Mucosa of descending colon (tissue), 3 donors: ENCODE results near the gene OR52I1. TPM values are rescaled to one million over a fixed set of nuclear protein-coding genes. Genes with fewer than 3 reads are reported as not detected.
A peak's percentile ranks its signal among the peaks of the same experiment; 100 is the strongest.

ENCODE experiments used
- ATAC-seq: fragments of 200-7000 bp; cut with Tn5 transposase; one replicate; pipeline ENCODE4 v1.9.1; 2020; ENCODE audit warnings: mild to moderate bottlenecking, moderate library complexity
- DNase-seq, 3 donors: peaks; one replicate each; pipeline ENCODE4 v3.0.0-alpha.2; 2020
- H3K36me3 ChIP-seq: fragments of 200-600 bp; one replicate; pipeline ENCODE4 v1.8.0; 2021; ENCODE audit warnings: low read depth, mild to moderate bottlenecking
- H3K4me1 ChIP-seq: fragments of 200-600 bp; one replicate; pipeline ENCODE4 v1.8.0; 2021; ENCODE audit warnings: low read depth, mild to moderate bottlenecking
- H3K4me3 ChIP-seq: fragments of 200-600 bp; one replicate; pipeline ENCODE4 v1.8.0; 2021; ENCODE audit warnings: mild to moderate bottlenecking
- H3K9me3 ChIP-seq: fragments of 200-600 bp; one replicate; pipeline ENCODE4 v1.8.0; 2021; ENCODE audit warnings: mild to moderate bottlenecking
- CTCF ChIP-seq: fragments of 200-600 bp; IDR thresholded peaks from one replicate; pipeline ENCODE4 v1.8.0; 2022; ENCODE audit warnings: antibody characterized with exemption, mild to moderate bottlenecking
- intact Hi-C, 2 donors: fragments of 100-400 bp; cut with DNase I in 1 of 2; cut with micrococcal nuclease in 1 of 2; formaldehyde crosslinking; loops; one replicate each; pipeline versions ENCODE4 v1.11.0 to v1.11.1; 2022; cut with DNase I, micrococcal nuclease
- total RNA-seq, 3 donors: library from RNA; stranded (reverse); fragmentation: NEBNext Ultra II Directional in 2 of 3; extraction: Animal tissue kit (Norgen Biotek cat#: 25700) in 2 of 3; gene quantifications; one replicate each; pipeline versions ENCODE4 v1.2.1 to v1.2.4, GENCODE V29; 2021 to 2023
- donor health status: DM: no; HTN: no; CAD: no; lungs with moderate emphysema.
- donor health status: DM: no; HTN: no; CAD: no.
- donor health status: DM: no; HTN: yes; CAD: no.

OR52I1 gene
- total RNA-seq, 3 donors from 2014 or later: not detected

- TF ChIP-seq CTCF: no peak
- intact Hi-C loops: no loop called here
- Histone ChIP-seq H3K4me1 (no peaks in the 10 kb centered on the region), H3K36me3 (no peaks in the 10 kb centered on the region), H3K4me3 (no peak overlapping the region), H3K9me3 (no peaks in the 10 kb centered on the region)
- ATAC-seq (peak; percentile 60), DNase-seq (peak in 1 of 3 donors; percentile 42)
Measured at GRCh38 chr11:4606231-4607015, 12.6 kb downstream of the OR52I1 start.

- Histone ChIP-seq H3K9me3 (no peaks in the 10 kb centered on the region), H3K36me3 (no peaks in the 10 kb centered on the region), H3K4me1 (no peaks in the 10 kb centered on the region), H3K4me3 (no peak overlapping the region)
- no peak for DNase-seq
- intact Hi-C loops: no loop called here
- ATAC-seq: no peak
- no peak for TF ChIP-seq CTCF
Measured at GRCh38 chr11:4607096-4607495, 13.3 kb downstream of the OR52I1 start.

- Histone ChIP-seq H3K4me3 (peak within 1 kb of the TSS; percentile 44), H3K36me3 (no peaks in the 10 kb centered on the region), H3K9me3 (no peaks in the 10 kb centered on the region), H3K4me1 (no peaks in the 10 kb centered on the region)
- peak; percentile 99 for ATAC-seq
- intact Hi-C loops: no loop called here
- TF ChIP-seq CTCF: no peak
- DNase-seq: peak; percentile 96 to 98 (median 97)
Measured at GRCh38 chr11:4607781-4608666, 14.2 kb downstream of the OR52I1 start, which contains the start of gene TRIM68. Gene TRIM68, minus strand, starts transcription at chr11:4608231. Its CDS starts 2,727 bp downstream, at chr11:4605504.

GRCh38 chr11:4610258-4610935 is 16.6 kb downstream of the OR52I1 start:
- no peak for ATAC-seq
- Histone ChIP-seq H3K9me3 (no peaks in the 10 kb centered on the region), H3K36me3 (no peaks in the 10 kb centered on the region), H3K4me1 (no peaks in the 10 kb centered on the region), H3K4me3 (no peak overlapping the region)
- no peak for TF ChIP-seq CTCF
- no peak for DNase-seq
- intact Hi-C loops: no loop called here

- Histone ChIP-seq H3K9me3 (no peaks in the 10 kb centered on the region), H3K36me3 (no peaks in the 10 kb centered on the region), H3K4me3 (no peak overlapping the region), H3K4me1 (no peaks in the 10 kb centered on the region)
- intact Hi-C loops: no loop called here
- DNase-seq (no peak), ATAC-seq (no peak)
- no peak for TF ChIP-seq CTCF
Measured at GRCh38 chr11:4611986-4612385, 18.1 kb downstream of the OR52I1 start.
